Effector CD8-positive, alpha-beta T cell (primary cell): ENCODE data around the gene TDRD10.

Source experiments
- DNase-seq: peaks from one replicate; lab custom pipeline; 2025; lab: John Stamatoyannopoulos, UW
- total RNA-seq, 4 experiments: gene quantifications; one replicate each; lab custom pipeline; 2026; lab: John Stamatoyannopoulos, UW

The TDRD10 gene, protein sequence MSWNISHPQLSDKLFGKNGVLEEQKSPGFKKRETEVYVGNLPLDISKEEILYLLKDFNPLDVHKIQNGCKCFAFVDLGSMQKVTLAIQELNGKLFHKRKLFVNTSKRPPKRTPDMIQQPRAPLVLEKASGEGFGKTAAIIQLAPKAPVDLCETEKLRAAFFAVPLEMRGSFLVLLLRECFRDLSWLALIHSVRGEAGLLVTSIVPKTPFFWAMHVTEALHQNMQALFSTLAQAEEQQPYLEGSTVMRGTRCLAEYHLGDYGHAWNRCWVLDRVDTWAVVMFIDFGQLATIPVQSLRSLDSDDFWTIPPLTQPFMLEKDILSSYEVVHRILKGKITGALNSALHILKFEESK
- total RNA-seq = 0 reads per million in 4 experiments

DNA sequence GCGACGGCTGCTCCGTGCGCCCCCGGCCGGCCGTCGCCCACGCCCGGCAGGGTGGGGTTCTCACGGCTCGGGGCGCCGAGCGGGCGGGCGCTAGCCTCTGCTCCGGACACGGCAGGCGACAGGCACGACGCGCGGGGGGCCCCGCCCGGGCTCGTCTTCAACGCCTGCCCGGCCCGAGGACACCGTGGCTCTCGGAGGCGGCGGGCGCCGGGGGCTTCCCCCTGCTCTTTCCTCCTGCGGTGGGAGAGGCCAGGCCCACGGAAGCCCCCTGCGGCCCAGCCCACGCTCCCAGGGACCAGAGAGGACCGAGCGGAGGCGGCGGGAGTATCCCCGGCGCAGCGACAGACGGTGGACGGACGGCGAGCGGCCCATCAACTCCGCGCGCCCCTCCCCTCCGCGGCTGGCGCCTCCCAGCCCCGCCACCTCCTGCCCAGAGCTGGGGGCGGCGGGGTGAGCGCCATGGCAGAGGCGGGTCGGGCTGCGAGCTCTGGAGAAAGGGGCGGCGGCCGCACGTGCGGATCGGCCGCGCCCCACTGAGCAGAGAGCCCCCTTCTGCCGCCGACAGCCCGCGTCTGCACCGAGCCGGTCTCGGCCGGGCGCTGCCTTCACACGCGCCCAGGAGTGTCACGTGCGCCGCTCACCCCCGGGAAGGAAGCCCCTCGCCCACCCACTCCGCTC lies at the start of gene TDRD10, which contains the start of gene SHE:
Gene TDRD10 (plus strand): TSS at position 154 of the 678 bp plus-strand sequence. CDS start 4,685 bp downstream, outside the sequence.
Gene SHE (minus strand): TSS at position 347 of the 678 bp plus-strand sequence. CDS start 386 bp downstream, outside the sequence.
- DNase-seq = peak; percentile 3

DNA sequence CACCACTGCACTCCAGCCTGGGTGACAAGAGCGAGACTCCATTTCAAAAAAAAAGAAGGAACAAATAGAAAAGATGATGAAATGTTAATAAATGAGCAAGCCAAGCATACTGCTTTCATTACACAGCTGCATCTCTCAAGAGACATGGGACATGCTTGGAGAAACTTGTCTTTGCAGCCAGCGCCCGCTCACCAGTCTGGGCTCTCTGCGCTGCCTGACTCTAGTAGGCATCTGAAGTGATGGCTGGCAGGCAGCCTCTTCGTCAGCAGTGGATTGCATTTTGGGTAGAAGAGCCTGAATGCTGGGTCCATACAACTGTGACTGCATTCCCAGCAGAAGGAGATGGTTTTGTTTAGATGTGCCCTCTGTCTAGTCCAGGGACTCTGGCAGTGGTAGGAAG lies 48.9 kb upstream of the TDRD10 start:
- DNase-seq = no peak

DNA sequence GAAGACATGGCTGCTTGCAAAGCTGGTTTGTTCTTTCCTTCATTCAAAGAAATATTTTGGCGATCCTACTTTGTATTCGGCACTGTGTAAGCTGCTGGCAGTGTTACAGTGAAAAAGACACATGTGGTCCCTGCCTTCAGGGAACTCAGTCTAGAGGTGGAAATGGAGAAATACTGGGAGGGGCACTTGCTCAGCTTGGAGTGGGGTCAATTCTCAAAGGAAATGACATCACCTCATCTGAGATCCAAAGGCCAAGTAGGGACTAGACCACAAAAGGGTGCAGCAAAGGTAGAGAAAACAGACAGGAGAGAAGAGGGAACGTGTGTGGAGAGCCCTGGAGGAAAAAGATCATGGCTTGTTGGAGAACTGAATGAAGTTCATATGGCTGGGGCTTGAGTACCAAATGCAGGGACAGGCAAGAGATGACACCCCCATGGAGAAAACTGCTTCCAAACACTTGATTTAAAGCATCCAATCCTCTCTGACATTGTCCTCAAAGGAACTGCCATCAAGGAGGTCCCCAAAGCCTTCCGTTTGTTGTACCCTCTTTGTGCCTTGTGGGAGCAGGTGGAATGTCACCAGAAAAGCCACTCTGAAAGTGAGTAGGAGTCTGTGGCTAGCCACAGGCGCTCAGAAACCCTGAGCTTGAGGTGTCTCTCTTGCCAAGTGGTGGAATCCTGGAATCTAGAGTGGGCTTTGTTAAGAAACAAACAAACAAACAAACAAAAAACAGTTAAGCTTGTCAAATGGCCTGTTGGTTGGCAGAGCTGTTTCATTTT lies 48.3 kb upstream of the TDRD10 start:
- no peak for DNase-seq

DNA sequence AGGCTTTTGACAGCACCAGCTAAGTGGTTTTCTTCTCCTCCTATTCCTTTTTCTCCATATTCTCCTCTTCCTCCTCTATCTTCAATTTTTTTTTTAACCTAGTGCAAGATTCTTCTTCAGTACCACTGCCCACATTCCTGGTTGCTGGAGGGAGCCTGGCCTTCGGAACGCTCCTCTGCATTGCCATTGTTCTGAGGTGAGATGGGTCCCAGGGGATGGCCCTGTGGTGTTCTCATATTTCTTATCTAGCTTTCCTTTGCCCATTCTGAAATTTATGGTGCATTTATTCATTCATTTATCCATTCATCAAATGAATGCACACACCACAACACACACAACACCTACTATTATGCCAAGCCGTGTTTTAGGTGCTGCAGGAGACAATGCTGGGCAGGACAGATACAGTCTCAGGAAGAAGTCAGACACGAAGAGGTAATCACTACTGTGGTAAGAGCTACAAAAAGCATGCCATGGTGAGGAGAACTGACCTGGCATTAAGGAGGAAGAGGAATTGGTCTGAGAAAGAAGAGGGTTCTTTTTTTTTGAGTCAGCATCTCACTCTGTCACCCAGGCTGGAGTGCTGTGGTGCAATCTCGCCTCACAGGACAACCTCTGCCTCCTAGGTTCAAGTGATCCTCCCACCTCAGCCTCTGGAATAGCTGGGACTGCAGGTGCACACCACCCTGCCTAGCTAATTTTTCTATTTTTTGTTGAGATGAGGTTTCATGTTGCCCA lies 47.5 kb upstream of the TDRD10 start:
- DNase-seq = no peak

DNA sequence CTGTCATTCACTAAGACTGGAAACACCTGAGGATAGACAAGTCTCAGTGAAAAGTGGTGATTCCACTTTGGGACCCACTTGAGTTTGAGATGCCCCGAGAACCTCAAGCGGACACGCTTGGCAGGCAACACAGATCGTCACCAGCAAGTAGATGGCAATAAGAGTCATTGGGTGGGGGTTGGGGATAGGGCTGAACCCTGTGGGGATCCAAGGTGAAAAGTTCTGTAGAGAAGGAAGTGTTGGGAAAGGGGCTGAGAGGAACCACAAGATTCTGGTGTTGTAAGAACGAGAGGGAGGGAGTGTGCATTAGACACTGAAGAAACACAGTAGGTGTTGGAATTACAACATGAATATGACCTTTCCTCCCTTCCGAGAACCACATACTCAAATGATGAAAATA lies 45.4 kb upstream of the TDRD10 start:
- DNase-seq = no peak

DNA sequence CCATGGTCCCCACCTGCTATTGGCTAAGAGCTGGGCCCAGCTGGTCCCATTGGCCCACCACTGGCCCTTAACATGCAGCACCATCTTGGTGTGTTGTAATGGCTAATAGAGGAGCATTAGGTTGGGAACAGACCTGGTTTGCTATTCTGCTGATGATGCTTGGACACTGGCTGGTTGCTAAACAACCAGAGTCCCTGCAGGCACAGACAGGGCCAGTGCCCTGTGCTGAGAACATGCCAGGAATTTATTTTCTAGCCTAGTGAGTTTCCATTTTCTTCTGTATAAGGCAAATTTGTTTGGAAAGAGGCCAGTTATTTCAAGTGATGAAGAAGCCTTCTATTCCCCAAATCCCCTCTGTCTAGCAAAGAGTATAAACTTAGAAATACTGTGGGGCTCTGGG lies 42.9 kb upstream of the TDRD10 start:
- DNase-seq = no peak

DNA sequence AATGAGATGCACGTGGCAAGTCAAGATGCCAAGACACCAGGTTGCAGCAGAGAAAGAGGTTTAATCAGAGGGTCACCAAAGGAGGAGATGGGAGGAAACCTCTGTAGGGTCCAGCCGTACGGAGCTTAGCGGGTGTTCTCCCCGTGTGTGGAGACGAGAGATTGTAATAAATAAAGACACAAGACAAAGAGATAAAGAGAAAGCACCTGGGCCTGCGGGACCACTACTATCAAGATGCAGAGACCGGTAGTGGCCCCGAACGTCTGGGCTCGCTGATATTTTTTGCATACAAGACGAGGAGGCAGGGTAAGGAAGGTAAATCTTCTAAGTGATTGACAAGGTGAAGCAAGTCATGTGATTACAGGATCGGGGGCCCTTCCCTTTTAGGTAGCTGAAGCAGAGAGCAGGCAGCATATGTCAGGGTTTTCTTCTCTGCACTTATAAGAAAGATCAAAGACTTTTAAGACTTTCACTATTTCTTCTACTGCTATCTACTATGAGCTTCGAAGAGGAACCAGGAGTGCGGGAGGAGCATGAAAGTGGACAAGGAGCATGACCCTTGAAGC lies 41.2 kb upstream of the TDRD10 start:
- no peak for DNase-seq

DNA sequence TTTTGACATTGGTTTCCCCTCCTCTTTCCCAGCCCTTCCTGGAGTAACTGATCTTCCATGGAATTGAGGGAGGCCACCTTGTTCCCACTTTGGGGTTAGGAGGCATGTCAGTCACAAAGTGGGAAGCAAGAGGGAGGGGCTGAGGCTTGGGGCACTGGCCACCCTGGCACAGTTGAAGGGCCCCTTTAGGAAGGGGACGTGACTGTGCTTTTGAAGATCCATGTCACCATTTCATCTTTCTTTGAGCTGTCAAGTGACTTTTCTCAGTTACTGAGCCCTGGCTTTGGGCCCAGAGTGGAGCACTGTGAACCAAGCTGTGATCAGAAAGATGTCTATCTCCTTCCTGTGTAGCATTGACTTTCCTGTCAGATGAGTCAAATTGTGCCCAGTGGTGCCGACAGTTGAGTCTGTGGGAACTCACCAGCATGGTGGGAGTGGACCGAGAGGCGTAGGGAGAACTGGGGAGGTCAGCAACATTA lies 38.5 kb upstream of the TDRD10 start:
- DNase-seq = peak; percentile 15

DNA sequence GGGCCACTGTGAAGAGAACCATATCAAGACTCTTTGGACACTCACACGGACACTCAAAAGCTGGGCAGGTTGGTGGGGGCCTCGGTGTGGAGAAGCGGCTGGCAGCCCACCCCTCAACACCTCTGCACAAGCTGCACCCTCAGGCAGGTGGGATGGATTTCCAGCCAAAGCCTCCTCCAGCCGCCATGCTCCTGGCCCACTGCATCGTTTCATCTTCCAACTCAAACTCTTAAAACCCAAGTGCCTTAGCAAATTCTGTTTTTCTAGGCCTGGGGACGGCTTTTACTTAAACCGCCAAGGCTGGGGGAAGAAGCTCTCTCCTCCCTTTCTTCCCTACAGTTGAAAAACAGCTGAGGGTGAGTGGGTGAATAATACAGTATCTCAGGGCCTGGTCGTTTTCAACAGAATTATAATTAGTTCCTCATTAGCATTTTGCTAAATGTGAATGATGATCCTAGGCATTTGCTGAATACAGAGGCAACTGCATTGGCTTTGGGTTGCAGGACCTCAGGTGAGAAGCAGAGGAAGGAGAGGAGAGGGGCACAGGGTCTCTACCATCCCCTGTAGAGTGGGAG lies 36.3 kb upstream of the TDRD10 start:
- DNase-seq = no peak

DNA sequence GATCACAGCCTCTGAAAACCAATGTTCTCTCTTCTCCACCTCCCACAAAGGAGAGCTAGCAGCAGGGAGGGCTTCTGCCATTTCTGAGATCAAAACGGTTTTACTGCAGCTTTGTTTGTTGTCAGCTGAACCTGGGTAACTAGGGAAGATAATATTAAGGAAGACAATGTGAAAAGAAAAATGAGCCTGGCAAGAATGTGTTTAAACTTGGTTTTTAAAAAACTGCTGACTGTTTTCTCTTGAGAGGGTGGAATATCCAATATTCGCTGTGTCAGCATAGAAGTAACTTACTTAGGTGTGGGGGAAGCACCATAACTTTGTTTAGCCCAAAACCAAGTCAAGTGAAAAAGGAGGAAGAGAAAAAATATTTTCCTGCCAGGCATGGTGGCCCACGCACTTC lies 35.8 kb upstream of the TDRD10 start:
- DNase-seq = no peak

DNA sequence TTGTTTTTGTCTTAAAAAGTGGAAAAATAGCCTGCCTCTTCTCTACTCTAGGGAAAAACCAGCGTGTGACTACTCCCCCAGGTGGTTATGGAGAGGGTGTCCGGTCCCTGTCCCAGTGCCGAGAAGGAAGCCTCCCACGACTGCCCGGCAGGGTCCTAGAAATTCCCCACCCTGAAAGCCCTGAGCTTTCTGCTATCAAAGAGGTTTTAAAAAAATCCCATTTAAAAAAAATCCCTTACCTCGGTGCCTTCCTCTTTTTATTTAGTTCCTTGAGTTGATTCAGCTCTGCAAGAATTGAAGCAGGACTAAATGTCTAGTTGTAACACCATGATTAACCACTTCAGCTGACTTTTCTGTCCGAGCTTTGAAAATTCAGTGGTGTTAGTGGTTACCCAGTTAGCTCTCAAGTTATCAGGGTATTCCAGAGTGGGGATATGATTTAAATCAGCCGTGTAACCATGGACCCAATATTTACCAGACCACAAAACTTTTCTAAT lies 35.0 kb upstream of the TDRD10 start:
- DNase-seq = no peak

DNA sequence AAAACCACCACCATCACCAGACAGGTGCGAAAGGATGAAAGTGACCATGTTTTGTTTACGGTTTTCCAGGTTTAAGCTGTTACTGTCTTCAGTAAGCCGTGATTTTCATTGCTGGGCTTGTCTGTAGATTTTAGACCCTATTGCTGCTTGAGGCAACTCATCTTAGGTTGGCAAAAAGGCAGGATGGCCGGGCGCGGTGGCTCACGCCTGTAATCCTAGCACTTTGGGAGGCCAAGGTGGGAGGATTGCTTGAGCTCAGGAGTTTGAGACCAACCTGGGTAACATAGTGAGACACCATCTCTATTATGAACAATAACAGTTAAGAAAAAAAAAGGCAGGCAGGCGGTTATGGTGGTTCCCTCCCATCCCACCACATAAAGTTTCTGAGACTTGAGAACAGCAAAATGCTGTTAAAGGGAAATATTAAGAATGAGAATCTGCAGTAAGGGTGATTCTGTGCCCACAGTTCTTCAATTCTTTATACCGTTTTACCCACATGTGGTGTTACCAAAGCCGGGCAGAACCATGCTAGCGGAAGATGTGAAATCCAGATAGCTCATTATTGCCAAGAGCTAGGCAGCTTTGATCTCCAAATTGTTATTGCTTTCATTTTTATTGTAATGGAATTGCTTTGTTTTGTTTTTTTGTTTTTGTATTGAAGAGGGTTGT lies 34.5 kb upstream of the TDRD10 start:
- no peak for DNase-seq

DNA sequence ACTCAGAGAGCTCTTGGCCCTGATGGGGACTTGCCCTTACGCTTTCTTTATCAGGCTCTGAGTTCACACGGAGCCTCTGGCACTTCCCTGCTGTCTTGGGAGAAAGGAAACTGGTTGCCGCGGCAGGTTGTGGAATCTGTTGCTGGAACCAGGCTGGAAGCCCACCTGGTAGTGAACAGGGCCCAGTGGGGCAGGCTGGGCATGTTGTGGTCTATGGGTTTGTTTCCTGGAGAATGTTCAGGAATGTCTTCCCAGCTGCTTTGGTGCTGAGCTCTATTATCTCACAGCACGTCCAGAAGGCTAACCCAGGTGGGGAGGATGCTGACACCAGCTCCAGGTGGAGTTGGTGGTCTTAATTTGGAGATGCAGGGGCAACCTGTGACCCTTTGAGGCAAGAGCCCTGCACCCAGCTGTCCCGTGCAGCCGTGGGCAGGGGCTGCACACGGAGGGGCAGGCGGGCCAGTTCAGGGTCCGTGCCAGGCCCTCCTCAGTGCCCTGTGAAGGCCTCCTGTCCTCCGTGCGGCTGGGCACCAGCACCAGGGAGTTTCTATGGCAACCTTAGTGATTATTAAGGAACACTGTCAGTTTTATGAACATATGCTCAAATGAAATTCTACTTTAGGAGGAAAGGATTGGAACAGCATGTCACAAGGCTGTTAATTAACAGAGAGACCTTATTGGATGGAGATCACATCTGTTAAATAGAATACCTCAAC lies 33.3 kb upstream of the TDRD10 start:
- no peak for DNase-seq

DNA sequence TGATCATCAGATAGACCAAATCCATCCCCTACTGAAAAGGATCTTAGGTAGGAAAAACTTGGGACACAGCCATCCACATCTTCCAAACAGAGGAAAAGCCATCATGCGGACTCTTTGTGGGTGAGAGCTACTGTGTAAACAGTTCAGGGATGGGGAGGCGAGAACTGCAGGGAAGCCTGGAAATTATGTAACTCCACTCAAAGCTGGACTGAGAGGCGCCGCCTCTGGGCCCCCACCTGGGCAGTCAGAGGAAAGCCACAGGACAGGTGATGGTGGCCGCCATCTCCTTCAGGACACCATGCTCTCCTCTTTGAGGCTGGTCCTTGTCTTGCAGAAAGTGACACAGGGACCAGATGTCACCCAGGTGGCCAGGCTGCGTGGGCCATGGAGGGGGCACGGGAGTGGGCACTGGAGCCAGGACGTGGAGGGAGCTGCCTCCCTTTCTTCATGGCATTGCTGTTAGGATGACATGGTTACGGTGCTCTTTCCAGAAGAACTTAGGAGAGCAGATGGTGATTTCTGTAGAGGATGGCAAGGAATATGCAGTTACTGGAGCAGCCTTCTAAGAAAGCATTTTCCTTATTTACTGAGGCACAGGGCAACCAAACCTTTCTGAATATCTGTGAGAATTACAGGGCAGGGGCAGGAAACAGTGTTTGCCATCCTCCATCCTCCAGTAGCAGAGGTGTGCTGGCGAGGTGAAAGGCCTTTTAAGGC lies 32.0 kb upstream of the TDRD10 start:
- no peak for DNase-seq

DNA sequence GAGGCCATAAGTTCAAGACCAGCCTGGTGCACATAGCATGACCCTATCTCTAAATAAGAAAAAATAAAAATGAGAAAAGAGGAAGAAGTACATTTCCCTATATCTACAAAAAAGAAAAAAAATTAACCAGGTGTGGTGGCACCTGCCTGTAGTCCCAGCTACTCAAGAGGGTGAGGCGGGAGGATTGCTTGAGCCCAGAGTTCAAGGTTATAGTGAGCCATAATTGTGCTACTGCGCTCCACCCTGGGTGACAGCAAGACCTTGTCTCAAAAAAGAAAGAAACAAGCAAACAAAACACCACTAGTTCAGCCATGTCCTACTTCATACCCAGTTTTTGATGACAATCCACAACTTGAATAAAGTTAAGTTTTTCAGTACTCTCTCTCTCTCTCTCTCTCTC lies 30.7 kb upstream of the TDRD10 start:
- DNase-seq = no peak

DNA sequence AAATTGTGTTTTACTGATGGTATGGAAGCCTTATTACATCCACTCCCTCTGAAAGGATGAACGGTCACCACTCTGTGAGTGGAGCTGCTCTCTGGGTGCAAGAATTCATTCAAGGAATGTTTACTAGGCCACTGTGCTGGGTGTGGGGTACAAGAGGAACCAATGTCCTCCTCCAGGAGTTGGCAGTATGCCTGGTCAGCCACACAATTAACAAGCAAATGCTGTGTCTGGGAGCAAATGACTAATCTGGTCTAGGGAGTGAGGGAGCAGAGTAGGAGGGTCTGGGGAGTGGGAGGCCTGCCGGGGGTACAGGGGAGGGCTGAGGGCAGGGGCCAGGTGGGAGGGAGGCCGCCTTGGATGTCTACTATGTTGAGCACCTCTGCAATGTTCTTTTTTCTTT lies 27.2 kb upstream of the TDRD10 start:
- no peak for DNase-seq

DNA sequence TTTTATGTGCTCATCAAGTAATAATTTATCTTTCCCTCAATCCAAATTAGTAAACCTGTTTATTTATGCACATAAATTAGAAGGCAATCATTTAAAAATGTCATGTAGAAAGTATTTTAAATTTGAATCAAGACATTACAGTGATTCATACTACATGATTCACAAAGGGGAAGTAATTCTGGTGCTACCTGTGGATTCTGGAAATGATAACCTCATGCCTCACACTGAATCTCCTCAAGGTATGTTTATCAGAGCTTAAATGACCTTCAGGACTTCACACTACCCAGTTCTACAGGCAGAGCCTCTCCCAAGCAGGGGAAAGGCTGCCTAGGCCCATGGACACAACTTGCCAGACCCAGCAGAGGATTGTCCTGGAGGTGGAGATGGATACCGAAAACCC lies 25.2 kb upstream of the TDRD10 start:
- DNase-seq = no peak

DNA sequence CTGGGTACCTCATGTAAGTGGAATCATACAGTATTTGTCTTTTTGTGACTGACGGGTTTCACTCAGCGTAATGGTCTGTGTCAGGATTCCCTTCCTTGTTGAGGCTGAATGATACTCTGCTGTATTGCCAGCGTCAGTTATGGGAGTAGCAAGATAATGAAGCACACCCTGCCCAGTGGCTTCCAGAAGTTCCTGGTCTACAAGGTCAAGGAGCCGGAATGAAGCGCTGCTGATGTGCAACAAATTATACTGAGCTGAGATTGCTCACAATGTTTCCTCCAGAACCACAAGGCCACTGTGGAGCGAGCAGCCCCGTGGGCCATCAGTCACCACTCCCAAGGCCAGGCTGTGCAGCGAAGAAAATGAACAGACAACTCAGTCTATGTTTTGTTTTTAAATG lies 24.0 kb upstream of the TDRD10 start:
- DNase-seq = no peak

DNA sequence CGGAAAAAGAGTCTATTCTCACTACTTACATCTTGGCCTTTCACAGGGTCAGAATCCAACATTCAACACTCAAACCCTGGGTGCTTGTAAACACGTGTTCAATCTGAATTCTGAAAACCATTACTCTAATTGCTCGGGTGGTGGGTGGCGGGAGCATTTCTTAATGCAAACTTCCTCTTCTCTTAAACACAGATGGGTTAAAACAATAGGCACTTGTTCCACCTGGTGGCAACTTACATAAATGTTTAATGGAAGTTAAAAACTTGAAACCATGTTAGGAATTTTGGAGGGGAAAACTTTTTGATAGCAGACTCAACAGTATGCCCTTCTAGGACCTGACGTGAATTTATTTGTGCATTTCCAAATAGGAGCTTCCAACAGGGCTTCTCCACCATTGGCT lies 23.4 kb upstream of the TDRD10 start:
- DNase-seq = no peak
